GM18868 (cell line): ENCODE measurements around the gene KAT5.
"Not testable (repeated sequence)": the region's sequence is repeated elsewhere in the genome, so short reads cannot be mapped to it uniquely, and the experiment has no call there.

ENCODE experiments used
- ATAC-seq: cut with Tn5 transposase; IDR thresholded peaks from one replicate; pipeline ENCODE4 v1.9.1; 2021; ENCODE audit warnings: mild to moderate bottlenecking, moderate library complexity; ENCODE audit not compliant: unreplicated experiment

Gene KAT5

GRCh38 chr11:65711785-65712632 lies at the start of gene KAT5:
KAT5 (plus strand) TSS chr11:65712252; CDS start chr11:65712268, 16 bp downstream.
- peak; percentile 81 for ATAC-seq

- ATAC-seq = peak; percentile 81
Measured at GRCh38 chr11:65662799-65663638, 49.0 kb upstream of the KAT5 start, which contains the start of gene RELA. RELA (minus strand) TSS chr11:65662916; CDS start chr11:65662832, 84 bp downstream.

DNA sequence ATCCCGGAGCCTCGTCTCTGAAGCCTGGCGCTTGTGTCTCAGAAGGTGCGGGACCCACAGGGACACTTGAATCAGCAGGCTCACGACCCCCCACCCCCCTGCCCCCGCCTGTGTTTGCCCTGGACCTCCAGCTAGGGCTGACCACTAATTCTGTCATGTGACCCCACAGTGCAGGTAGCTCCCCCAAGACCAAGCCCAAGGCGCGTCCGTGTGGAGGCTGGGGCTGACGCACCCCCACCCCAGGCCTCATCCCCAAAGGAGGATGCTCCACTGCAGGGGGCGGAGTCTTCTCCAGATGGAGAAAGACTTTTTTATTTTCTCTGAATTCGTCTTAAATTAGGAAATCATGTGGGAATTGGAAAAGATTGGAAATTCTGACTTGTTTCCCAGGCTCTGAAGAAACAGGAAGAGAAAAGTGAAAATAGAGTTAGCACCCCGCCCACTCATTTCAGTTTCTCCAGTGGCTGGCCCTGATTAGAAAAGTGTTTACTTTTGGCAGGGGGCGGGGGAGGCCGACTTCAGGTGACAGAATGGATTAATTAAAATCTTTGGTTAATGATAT lies 48.3 kb upstream of the KAT5 start:
- ATAC-seq = peak; percentile 24

DNA sequence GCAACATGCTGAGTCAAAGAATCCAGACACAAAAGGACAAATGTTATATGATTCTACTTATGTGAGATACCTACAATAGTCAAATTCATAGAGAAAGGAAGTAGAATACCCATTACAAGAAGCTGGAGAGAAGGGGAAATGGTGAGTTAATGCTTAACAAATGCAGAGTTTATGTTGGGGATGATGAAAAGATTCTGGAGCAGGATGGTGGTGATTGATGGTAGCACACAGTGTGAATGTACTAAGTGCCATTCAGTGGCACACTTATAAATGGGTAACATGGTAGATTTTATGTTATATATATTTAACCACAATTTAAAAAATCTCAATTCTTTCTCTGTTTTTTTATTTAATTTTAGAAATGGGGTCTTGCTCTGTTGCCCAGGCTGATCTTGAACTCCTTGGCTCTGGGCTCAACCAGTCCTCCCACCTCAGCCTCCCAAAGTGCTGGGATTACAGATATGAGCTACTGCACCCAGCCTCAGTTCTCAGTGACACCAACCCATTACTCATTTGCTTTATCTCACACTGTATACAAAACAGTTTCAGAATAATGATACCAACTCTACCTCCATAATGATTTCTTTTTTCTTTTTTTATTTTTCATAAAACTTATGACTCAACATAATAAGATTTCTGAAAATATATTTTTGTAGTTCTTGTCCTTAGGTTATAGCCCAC lies 39.7 kb upstream of the KAT5 start:
- ATAC-seq = no peak

GRCh38 chr11:65672982-65673381 lies 39.1 kb upstream of the KAT5 start:
- no peak for ATAC-seq

DNA sequence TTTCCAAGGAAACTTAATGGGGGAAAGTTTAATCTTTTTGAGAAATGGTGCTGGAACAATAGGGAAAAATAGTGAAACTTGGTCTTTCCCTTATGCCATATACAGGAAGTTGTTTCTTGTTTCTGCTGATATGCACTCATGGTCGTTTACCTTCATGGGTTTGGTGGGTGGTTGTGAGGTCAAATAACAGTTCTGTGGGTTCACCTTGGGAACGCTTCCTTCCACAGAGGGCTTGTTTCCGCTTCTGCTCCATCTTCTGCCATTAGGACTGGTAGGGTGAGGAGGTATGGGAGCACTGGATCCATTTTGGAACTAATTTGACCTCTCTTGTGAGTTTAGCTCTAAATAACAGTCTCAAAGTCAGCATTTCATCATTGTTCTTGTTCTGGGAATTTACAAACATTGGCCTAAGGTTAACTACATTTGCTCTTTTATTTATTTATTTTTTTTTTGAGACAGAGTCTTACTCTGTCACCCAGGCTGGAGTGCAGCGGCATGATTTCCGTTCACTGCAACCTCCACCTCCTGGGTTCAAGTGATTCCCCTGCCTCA lies 31.8 kb upstream of the KAT5 start:
- ATAC-seq = no peak

DNA sequence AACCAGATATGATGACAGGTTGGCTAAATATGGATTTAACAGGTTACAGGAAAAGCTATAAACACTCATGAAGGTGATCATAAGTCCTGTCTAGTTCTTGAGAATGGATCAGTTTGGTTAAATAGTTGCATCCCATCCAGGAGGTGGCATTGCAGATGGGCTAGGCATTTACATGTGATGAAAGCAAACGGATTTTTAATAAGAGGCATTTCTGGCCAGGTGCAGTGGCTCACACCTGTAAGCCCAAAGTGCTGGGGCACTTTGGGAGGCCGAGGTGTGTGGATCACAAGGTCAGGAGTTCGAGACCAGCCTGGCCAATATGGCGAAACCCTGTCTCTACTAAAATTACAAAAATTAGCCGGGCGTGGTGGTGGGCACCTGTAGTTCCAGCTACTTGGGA lies 28.6 kb upstream of the KAT5 start:
- not testable (repeated sequence) for ATAC-seq

- no peak for ATAC-seq
Measured at GRCh38 chr11:65685981-65686380, 26.1 kb upstream of the KAT5 start.

GRCh38 chr11:65691847-65692246 lies 20.2 kb upstream of the KAT5 start:
- ATAC-seq = not testable (repeated sequence)

DNA sequence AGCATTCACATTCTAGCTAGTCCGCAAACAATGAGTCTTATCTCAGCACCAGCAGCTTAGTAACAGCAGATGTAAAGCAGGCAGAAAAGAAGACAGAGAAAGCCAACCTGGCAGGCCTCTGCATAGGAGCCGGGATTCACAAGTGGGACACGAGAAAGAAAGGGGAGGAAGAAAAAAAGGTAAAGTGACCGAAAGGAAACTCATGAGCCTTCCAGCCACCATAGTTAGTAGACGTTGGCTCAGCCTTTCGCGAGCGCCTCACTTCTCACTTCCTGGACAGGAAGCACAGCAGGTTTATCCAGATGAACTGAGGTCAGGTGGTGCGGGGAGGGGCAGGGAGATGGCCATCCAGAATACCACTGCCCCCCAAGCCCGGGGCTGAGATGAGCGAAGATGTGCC lies 19.7 kb upstream of the KAT5 start:
- ATAC-seq = no peak

- ATAC-seq = no peak
Measured at GRCh38 chr11:65695459-65696241, 16.4 kb upstream of the KAT5 start.

DNA sequence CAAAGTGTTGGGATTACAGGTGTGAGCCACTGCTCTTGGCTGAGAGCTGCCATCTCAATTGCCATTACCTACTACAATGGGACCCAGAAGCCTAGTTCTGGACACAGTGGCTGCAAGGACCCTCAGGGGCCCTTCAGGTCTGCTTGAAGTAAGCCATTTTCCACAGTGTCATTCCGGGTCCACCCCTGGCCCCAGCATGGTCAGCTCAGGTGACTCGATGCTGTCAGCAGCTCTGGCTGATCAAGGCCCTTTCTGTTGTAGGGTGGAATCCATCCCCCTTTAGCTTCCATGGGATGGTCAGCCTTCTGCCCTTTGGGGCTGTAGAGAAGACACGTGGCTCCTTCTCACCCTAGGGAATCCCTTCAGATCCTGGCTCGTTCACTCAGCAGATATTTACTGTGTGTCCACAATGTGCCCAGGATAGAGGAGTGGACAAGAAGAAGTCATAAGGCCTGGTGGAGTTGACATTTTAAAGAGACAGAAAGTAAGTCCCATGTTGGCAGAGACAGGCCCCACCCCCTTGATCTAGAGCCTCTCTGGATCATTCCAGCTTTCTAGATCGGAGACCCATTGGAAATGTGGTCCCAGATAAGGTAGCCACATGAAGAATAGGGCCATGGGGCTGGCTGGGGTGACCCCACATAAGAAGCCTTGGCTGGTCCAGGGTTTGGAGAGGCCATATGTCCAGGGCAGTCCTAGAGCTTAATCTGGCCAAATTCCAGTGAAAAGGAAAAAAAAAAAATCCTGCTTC lies 15.1 kb upstream of the KAT5 start:
- no peak for ATAC-seq

GRCh38 chr11:65698205-65698604 lies 13.8 kb upstream of the KAT5 start:
- no peak for ATAC-seq

GRCh38 chr11:65699306-65699705 lies 12.7 kb upstream of the KAT5 start:
- no peak for ATAC-seq

DNA sequence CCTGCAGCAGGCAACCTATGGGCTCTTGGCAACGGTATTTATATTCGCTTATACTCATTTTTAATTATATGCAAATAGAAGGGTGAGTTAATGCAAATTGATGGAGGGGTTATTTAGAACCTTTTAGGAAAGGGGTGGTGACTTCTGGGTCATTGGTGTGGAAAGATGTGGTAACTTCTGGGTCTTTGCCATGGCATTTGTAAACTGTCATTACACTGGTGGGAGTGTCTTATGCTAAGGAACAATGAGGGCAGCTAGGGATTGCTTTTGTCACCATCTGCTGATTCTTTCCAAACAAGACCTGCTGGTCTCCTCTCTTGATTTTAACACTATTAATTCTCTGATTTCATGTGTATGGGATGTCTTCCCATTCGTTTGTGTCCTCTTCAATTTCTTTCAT lies 11.7 kb upstream of the KAT5 start:
- no peak for ATAC-seq

DNA sequence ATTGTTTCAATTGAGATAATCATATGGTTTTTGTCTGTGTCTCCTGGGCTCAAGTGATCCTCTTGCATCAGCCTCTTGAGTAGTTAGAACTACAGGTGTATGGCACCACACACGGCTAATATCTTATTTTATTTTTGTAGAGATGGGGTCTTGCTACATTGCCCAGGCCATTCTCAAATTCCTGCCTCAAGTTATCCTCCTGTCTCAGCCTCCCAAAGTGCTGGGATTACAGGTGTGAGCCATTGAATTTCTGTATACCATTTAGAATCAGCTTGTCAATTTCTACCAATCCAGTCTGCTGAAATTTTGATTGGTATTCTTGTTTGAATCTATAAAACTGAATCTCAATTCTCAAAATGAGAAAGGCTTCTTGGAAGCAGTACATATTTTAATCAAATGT lies 10.4 kb upstream of the KAT5 start:
- ATAC-seq = no peak

DNA sequence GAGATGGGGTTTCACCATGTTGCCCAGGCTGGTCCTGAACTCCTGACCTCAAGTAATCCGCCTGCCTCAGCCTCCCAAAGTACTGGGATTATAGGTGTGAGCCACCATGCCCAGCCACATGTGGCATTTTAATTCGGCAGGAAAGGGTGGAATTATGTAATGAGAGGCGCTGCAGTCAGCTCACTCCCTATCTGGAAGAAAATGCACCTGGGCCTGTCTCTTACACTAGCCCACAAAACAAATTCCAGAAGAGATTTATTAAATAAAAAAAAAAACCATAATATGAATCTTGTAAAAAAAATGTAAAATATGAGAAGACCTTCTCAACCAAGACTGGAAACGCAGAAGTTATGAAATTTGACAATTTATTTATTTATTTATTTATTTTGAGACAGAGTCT lies 8.2 kb upstream of the KAT5 start:
- ATAC-seq = no peak

GRCh38 chr11:65706303-65706763 lies 5.7 kb upstream of the KAT5 start:
- ATAC-seq = not testable (repeated sequence)

GRCh38 chr11:65707002-65707401 lies 5.0 kb upstream of the KAT5 start:
- ATAC-seq = not testable (repeated sequence)
